GM21528 (cell line): Measurements from ENCODE around the gene DAPL1.

Experiments used
- ATAC-seq: cut with Tn5 transposase; IDR thresholded peaks from one replicate; pipeline ENCODE4 v1.9.1; 2021; ENCODE audit warnings: mild to moderate bottlenecking, moderate library complexity; ENCODE audit not compliant: unreplicated experiment, low FRiP score

Gene DAPL1

GRCh38 chr2:158776231-158776630, 18.9 kb upstream of the DAPL1 start:
- no peak for ATAC-seq

- no peak for ATAC-seq
These were observed 18.0 kb upstream of the DAPL1 start for GRCh38 chr2:158777077-158777476.

GRCh38 chr2:158778243-158778642, 16.9 kb upstream of the DAPL1 start:
- ATAC-seq: no peak

- ATAC-seq: no peak
These were observed 15.5 kb upstream of the DAPL1 start for GRCh38 chr2:158779621-158780020.

GRCh38 chr2:158781353-158781961, 13.7 kb upstream of the DAPL1 start:
- no peak for ATAC-seq

- ATAC-seq: no peak
These were observed 13.0 kb upstream of the DAPL1 start for GRCh38 chr2:158782136-158782535.

- no peak for ATAC-seq
These were observed 12.5 kb upstream of the DAPL1 start for GRCh38 chr2:158782616-158783015.

GRCh38 chr2:158783923-158784322, 11.2 kb upstream of the DAPL1 start:
- ATAC-seq: no peak

GRCh38 chr2:158786897-158787296, 8.2 kb upstream of the DAPL1 start:
- no peak for ATAC-seq

GRCh38 chr2:158788951-158789350, 6.2 kb upstream of the DAPL1 start:
- no peak for ATAC-seq

- ATAC-seq: no peak
These were observed 1.5 kb downstream of the DAPL1 start for GRCh38 chr2:158796652-158797051.

GRCh38 chr2:158797963-158798700, 3.0 kb downstream of the DAPL1 start:
- ATAC-seq: no peak

GRCh38 chr2:158799181-158799580, 4.1 kb downstream of the DAPL1 start:
- no peak for ATAC-seq

GRCh38 chr2:158803506-158803905, 8.4 kb downstream of the DAPL1 start:
- ATAC-seq: no peak

- ATAC-seq: no peak
These were observed 10.1 kb downstream of the DAPL1 start for GRCh38 chr2:158805255-158805654.

- no peak for ATAC-seq
These were observed 10.8 kb downstream of the DAPL1 start for GRCh38 chr2:158805936-158806335.

- no peak for ATAC-seq
These were observed 11.8 kb downstream of the DAPL1 start for GRCh38 chr2:158806941-158807340.

- no peak for ATAC-seq
These were observed 13.3 kb downstream of the DAPL1 start for GRCh38 chr2:158808426-158808825.

GRCh38 chr2:158809816-158810215, 14.7 kb downstream of the DAPL1 start:
- ATAC-seq: no peak

- no peak for ATAC-seq
These were observed 15.8 kb downstream of the DAPL1 start for GRCh38 chr2:158810731-158811460.

GRCh38 chr2:158815166-158815565, 20.0 kb downstream of the DAPL1 start:
- no peak for ATAC-seq

- no peak for ATAC-seq
These were observed 20.5 kb downstream of the DAPL1 start for GRCh38 chr2:158815658-158816057.
